NT2/D1 (cell line): ENCODE results near the gene TOR1B.
"Not testable (repeated sequence)": the region's sequence is repeated elsewhere in the genome, so short reads cannot be mapped to it uniquely, and the experiment has no call there.

ENCODE experiments used
- SUZ12 ChIP-seq: IDR thresholded peaks from 2 replicates; pipeline ENCODE4 v1.6.1; 2011; ENCODE audit not compliant: insufficient read length, insufficient read depth; ENCODE audit errors: extremely low read depth
- YY1 ChIP-seq: IDR thresholded peaks from 2 replicates; pipeline ENCODE4 v1.6.1; 2011; ENCODE audit not compliant: insufficient read length, insufficient read depth
- ZNF274 ChIP-seq: IDR thresholded peaks from 2 replicates; pipeline ENCODE4 v1.6.1; 2011; ENCODE audit warnings: mild to moderate bottlenecking, low read depth, low read length

GRCh38 chr9:129784970-129785369 lies 18.0 kb upstream of the TOR1B start:
- not testable (repeated sequence) for TF ChIP-seq ZNF274, YY1, SUZ12
